SK-N-SH treated with all-trans-retinoic acid at 6 μM for 48 hours (cell line): ENCODE measurements around the gene SLMAP.

Experiments
- TOX ChIP-seq: fragments of 250-450 bp; sonication (Bioruptor Pico); IDR thresholded peaks from 2 replicates; pipeline ENCODE4 v1.8.0; 2021; ENCODE audit warnings: mild to moderate bottlenecking, moderate library complexity, borderline replicate concordance
- ZNF565 ChIP-seq: fragments of 450-650 bp; formaldehyde crosslinking; conservative IDR thresholded peaks from 2 replicates; pipeline ENCODE4 v1.5.0; 2020; ENCODE audit warnings: low read depth, mild to moderate bottlenecking, moderate library complexity
- ZNF8 ChIP-seq: fragments of 450-650 bp; formaldehyde crosslinking; IDR thresholded peaks from 2 replicates; pipeline ENCODE4 v1.5.0; 2020; ENCODE audit warnings: mild to moderate bottlenecking, moderate library complexity
- TF ChIP-seq, protein P1 (sequence below): fragments of 250-450 bp; sonication (Bioruptor Pico); IDR thresholded peaks from 2 replicates; pipeline ENCODE4 v1.8.0; 2020; ENCODE audit warnings: mild to moderate bottlenecking, moderate library complexity, borderline replicate concordance

DNA sequence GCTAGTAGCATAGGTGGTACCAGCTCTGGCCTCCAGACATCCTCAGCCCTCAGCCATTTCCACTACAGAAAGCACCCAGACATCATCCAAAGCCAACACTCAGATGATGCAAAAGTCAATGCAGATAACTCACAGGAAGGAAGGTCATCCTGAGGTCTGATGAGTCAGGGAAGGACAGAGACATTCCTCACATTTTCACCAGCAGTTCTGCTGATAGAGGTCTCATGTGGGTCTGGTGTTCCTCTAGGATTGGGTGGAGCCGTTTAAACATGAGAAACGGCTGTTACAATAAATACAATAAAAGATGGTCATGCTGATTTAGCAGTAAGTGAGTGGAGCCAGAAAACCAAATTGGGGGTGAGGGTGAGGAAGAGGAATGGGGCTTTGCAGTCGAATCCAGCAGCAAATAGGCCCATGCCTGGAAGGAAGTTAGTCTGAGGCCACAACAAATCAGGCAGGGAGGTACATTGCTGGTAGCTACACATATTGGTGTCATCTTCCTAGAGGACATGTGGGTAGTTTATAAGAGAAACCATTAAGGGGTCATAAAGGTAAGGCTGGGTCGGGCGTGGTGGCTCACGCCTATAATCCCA lies 218.8 kb downstream of the SLMAP start:
- TF ChIP-seq, protein P1, sequence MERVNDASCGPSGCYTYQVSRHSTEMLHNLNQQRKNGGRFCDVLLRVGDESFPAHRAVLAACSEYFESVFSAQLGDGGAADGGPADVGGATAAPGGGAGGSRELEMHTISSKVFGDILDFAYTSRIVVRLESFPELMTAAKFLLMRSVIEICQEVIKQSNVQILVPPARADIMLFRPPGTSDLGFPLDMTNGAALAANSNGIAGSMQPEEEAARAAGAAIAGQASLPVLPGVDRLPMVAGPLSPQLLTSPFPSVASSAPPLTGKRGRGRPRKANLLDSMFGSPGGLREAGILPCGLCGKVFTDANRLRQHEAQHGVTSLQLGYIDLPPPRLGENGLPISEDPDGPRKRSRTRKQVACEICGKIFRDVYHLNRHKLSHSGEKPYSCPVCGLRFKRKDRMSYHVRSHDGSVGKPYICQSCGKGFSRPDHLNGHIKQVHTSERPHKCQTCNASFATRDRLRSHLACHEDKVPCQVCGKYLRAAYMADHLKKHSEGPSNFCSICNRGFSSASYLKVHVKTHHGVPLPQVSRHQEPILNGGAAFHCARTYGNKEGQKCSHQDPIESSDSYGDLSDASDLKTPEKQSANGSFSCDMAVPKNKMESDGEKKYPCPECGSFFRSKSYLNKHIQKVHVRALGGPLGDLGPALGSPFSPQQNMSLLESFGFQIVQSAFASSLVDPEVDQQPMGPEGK (CRISPR knock-in tag), result no peak; the same call in 1 of the 2 replicates
- TF ChIP-seq ZNF8, result no peak
- TF ChIP-seq ZNF565 (CRISPR knock-in tag), result no peak
- TF ChIP-seq TOX, result peak; percentile 46; the same call in 1 of the 2 replicates
